Endothelial cell (in vitro differentiated cells): ENCODE measurements around the gene SLC12A6. TPM values are rescaled to one million over a fixed set of nuclear protein-coding genes. Genes with fewer than 3 reads are reported as not detected.

Source experiments
- DNase-seq: peaks from one replicate; pipeline ENCODE4 v3.0.0; 2021; ENCODE audit warnings: low spot score
- H3K27ac Mint-ChIP-seq: one replicate; pipeline ENCODE4 v1.8.0; 2021; ENCODE audit warnings: mixed read lengths, inconsistent platforms; ENCODE audit not compliant: unreplicated experiment
- H3K27me3 Mint-ChIP-seq: one replicate; pipeline ENCODE4 v1.8.0; 2021; ENCODE audit warnings: mild to moderate bottlenecking, moderate library complexity, mixed read lengths, inconsistent platforms; ENCODE audit not compliant: unreplicated experiment
- H3K36me3 Mint-ChIP-seq: one replicate; pipeline ENCODE4 v1.8.0; 2021; ENCODE audit warnings: mild to moderate bottlenecking, low read depth, mixed read lengths, inconsistent platforms; ENCODE audit not compliant: unreplicated experiment
- H3K4me1 Mint-ChIP-seq: one replicate; pipeline ENCODE4 v1.8.0; 2021; ENCODE audit warnings: mild to moderate bottlenecking, mixed read lengths, inconsistent platforms; ENCODE audit not compliant: unreplicated experiment
- H3K4me3 Mint-ChIP-seq: one replicate; pipeline ENCODE4 v1.8.0; 2021; ENCODE audit warnings: mild to moderate bottlenecking, mixed read lengths, inconsistent platforms; ENCODE audit not compliant: unreplicated experiment
- H3K9me3 Mint-ChIP-seq: one replicate; pipeline ENCODE4 v1.8.0; 2021; ENCODE audit warnings: mixed read lengths, inconsistent platforms; ENCODE audit not compliant: unreplicated experiment
- CTCF ChIP-seq: fragments of 200-600 bp; sonication (generic); IDR thresholded peaks from one replicate; pipeline ENCODE4 v1.5.0; 2021; ENCODE audit warnings: antibody characterized with exemption; ENCODE audit not compliant: unreplicated experiment
- total RNA-seq: library from RNA; stranded (reverse); fragmentation: NEBNext Ultra II Directional; extraction: Animal tissue kit (Norgen Biotek cat#: 25700); gene quantifications from one replicate; pipeline ENCODE4 v1.2.1, GENCODE V29; 2021; ENCODE audit not compliant: unreplicated experiment

Gene SLC12A6
- total RNA-seq, 1 donor from 2014 or later = 22.4 TPM

- Mint-ChIP-seq H3K27ac (no peak overlapping the region), H3K4me1 (peaks cover 10% of the 10 kb centered on the region), H3K36me3 (no peaks in the 10 kb centered on the region), H3K27me3 (no peaks in the 10 kb centered on the region), H3K4me3 (no peak overlapping the region), H3K9me3 (no peaks in the 10 kb centered on the region)
- DNase-seq = no peak
- no peak for TF ChIP-seq CTCF
Observed at GRCh38 chr15:34311563-34311962, 26.0 kb downstream of the SLC12A6 start.

DNA sequence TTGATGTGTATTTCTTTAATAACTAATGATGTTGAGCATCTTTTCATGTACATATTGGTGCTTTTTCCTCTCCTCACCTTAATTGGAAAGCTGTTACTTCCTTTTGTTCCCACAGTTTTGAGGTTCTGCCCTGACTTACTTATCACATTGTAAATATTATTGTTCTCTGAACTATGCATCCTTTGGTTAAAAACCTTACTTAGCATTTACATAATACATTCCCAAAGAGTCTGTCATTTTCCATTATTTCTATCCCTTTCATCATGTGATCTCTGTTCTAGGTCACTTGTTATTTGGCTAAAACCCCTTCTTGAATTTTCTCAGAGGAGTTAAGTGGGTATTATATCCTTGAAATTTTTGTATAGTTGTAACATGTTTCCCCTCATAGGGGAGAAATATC, 33.0 kb downstream of the SLC12A6 start:
- Mint-ChIP-seq H3K4me3 (no peak overlapping the region), H3K36me3 (peaks cover 4% of the 10 kb centered on the region), H3K27ac (no peak overlapping the region), H3K4me1 (peaks cover 1% of the 10 kb centered on the region), H3K9me3 (no peaks in the 10 kb centered on the region), H3K27me3 (no peaks in the 10 kb centered on the region)
- TF ChIP-seq CTCF = no peak
- DNase-seq = no peak

GRCh38 chr15:34301058-34301457, 36.5 kb downstream of the SLC12A6 start:
- TF ChIP-seq CTCF = no peak
- Mint-ChIP-seq H3K9me3 (no peaks in the 10 kb centered on the region), H3K27ac (no peak overlapping the region), H3K27me3 (no peaks in the 10 kb centered on the region), H3K4me1 (no peaks in the 10 kb centered on the region), H3K4me3 (no peak overlapping the region), H3K36me3 (peaks cover 4% of the 10 kb centered on the region)
- no peak for DNase-seq

DNA sequence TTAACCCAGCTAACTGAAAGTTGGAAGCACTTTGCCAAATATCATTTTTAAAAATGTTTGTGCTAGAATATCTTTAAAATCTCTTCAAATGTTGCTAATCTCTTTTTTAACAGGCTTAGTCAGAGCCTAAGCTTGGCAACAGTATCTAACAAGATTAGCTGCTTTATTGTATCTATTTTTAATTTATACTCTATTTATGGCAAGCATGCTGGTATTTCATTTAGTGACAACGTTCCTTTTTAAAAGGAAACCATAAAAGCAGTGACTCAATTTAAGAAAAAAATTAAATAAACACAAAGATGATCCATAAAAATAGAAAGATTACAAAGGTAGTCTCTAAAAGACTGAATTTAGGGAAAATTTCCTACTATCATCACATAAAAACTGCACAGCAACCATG, 40.5 kb downstream of the SLC12A6 start:
- H3K27me3 Mint-ChIP-seq = no peaks in the 10 kb centered on the region
- H3K36me3 Mint-ChIP-seq = peaks cover 3% of the 10 kb centered on the region
- H3K4me1 Mint-ChIP-seq = no peaks in the 10 kb centered on the region
- H3K4me3 Mint-ChIP-seq = no peak overlapping the region
- no peaks in the 10 kb centered on the region for H3K9me3 Mint-ChIP-seq
- H3K27ac Mint-ChIP-seq = no peak overlapping the region
- DNase-seq = no peak
- TF ChIP-seq CTCF = no peak

DNA sequence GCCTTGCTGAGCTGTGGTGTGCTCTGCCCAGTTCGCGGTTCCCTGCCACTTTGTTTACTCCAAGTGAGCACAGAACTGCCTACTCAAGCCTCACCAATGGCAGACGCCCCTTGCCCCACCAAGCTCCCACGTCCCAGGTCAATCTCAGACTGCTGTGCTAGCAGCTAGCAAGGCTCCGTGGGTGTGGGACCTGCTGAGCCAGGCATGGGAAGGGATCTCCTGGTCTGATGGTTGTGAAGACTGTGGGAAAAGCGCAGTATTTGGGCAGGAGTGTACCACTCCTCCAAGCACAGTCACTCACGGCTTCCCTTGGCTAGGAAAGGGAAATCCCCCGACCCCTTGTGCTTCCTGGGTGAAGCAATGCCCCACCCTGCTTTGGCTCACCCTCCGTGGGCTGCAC, 45.0 kb downstream of the SLC12A6 start:
- Mint-ChIP-seq H3K36me3 (peaks cover 7% of the 10 kb centered on the region), H3K4me1 (no peaks in the 10 kb centered on the region), H3K4me3 (no peak overlapping the region), H3K27me3 (peaks cover 3% of the 10 kb centered on the region), H3K27ac (no peak overlapping the region), H3K9me3 (no peaks in the 10 kb centered on the region)
- no peak for DNase-seq
- no peak for TF ChIP-seq CTCF
